Breast epithelium (tissue), 3 donors: ENCODE results near the gene NRIP1.

Source experiments
- CTCF ChIP-seq, 3 donors: fragments of 450-650 bp; IDR thresholded peaks; one replicate each; pipeline ENCODE4 v1.5.1; 2016 to 2017; ENCODE audit warnings: antibody characterized with exemption in 3 of 3, mild to moderate bottlenecking in 3 of 3, moderate library complexity in 3 of 3
- POLR2A ChIP-seq: fragments of 450-650 bp; IDR thresholded peaks from one replicate; pipeline ENCODE4 v1.6.1; 2016; ENCODE audit warnings: antibody characterized with exemption, mild to moderate bottlenecking, moderate library complexity
- POLR2AphosphoS5 ChIP-seq, 3 donors: sonication (generic); formaldehyde crosslinking; IDR thresholded peaks; one replicate each; pipeline ENCODE4 v1.6.1; 2017; ENCODE audit warnings: antibody characterized with exemption in 3 of 3

- no peak for TF ChIP-seq POLR2A
- TF ChIP-seq POLR2AphosphoS5 (IDR thresholded peaks at IDR 0.05), result no peak
- TF ChIP-seq CTCF (IDR thresholded peaks at IDR 0.05), result no peak
Measured at GRCh38 chr21:15104470-15104869, 39.7 kb upstream of the NRIP1 start.
